Activated naive CD8-positive, alpha-beta T cell treated with anti-CD3 and anti-CD28 coated beads for 36 hours (primary cell): ENCODE data around the gene CCDC141. TPM values are rescaled to one million over a fixed set of nuclear protein-coding genes. Genes with fewer than 3 reads are reported as not detected.

Experiments used
- DNase-seq: peaks from one replicate; pipeline ENCODE4 v3.0.0; 2021
- H3K27ac Mint-ChIP-seq: one replicate; pipeline ENCODE4 v1.8.0; 2022; ENCODE audit warnings: mild to moderate bottlenecking, moderate library complexity, mixed read lengths
- H3K27me3 Mint-ChIP-seq: one replicate; pipeline ENCODE4 v1.8.0; 2022; ENCODE audit warnings: mild to moderate bottlenecking, mixed read lengths
- H3K36me3 Mint-ChIP-seq: one replicate; pipeline ENCODE4 v1.8.0; 2021; ENCODE audit warnings: mild to moderate bottlenecking, mixed read lengths
- H3K4me1 Mint-ChIP-seq: one replicate; pipeline ENCODE4 v1.8.0; 2021; ENCODE audit warnings: mixed read lengths
- H3K4me3 Mint-ChIP-seq: one replicate; pipeline ENCODE4 v1.8.0; 2022; ENCODE audit warnings: mild to moderate bottlenecking, moderate library complexity, mixed read lengths
- H3K9me3 Mint-ChIP-seq: one replicate; pipeline ENCODE4 v1.8.0; 2022; ENCODE audit warnings: mixed read lengths
- total RNA-seq, 2 experiments: library from RNA; stranded (reverse); gene quantifications; one replicate each; pipeline ENCODE4 v1.2.3, GENCODE V29; 2021

CCDC141 gene
- total RNA-seq, 2 experiments from 2014 or later, result 4.8 to 5.6 TPM

DNA sequence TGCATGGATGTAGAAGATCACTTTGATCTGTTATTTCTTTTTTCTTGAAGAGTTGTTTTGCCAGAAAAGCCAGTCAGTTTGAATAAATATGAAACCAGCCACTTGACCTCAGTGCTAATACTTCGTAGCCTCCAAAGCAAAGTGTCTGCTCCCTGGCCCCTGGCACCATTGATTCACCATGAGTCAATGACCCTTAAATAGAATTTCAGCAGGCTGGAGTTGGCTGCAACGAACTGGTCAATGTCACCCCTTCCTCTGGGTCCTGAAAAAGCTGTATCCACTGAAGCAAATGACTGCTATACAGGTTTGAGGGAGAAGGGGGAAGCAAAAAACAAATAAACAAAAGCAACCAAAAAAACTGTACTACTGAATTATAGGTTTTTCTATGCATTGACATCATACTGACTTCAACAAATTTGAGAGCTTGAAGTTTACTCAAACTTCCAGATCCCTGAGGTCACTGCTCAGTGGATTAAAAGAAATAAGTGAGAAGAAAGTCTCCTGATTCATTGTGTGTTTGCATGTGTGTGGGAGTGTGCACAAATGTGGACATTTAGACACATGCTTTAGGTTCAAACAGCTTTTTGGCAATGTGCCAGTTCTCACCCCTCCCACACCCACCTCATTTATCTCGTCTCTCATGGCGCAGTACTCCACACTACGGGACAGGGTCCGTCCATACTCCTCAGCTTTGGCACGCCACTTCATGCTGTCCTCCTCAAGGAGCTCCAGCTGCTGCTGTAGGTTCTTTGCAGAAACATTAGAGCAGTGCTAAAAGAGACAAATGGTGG, 184.6 kb downstream of the CCDC141 start:
- no peak overlapping the region for H3K27ac Mint-ChIP-seq
- H3K4me1 Mint-ChIP-seq, result no peaks in the 10 kb centered on the region
- peaks cover 4% of the 10 kb centered on the region for H3K36me3 Mint-ChIP-seq
- no peak overlapping the region for H3K4me3 Mint-ChIP-seq
- DNase-seq, result no peak
- H3K27me3 Mint-ChIP-seq, result no peaks in the 10 kb centered on the region
- H3K9me3 Mint-ChIP-seq, result no peaks in the 10 kb centered on the region

DNA sequence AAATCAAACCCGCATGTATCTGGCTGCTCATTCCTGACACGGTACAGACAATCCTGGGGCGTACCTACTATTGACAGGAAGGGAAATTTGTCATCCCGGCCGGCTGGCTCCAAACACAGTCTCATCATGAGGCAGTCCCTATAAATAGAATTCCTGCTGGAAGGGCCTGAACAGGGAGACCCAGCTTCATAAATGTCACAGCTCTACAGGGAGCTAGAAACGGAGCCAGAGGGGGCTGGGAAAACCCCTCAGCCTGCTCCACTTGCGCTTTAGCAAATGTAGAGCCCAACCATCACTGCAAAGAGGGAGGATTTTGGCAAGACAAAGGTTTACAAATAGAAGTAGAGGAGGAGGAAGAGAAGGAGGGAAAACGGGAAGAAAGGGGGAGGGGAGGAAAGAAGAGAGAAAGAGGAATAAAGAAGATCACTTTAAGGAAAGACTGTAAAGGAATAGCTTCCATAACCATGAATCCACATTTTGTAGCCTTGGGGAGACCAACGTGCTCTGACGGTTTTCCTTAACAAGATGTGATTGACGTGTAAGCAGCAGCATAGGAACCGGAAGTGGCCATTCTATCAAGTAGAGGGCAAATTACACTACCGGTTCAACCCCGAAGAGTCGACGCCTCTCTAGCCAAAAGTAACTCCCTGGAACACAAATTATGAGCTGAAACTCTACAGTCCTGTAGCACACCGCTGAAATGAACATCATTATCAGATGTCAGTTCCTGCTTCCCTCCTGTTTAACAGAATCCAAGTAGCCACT, 185.9 kb downstream of the CCDC141 start:
- H3K36me3 Mint-ChIP-seq, result peaks cover 4% of the 10 kb centered on the region
- H3K27ac Mint-ChIP-seq, result no peak overlapping the region
- no peaks in the 10 kb centered on the region for H3K9me3 Mint-ChIP-seq
- no peaks in the 10 kb centered on the region for H3K27me3 Mint-ChIP-seq
- no peak overlapping the region for H3K4me3 Mint-ChIP-seq
- no peak for DNase-seq
- H3K4me1 Mint-ChIP-seq, result no peaks in the 10 kb centered on the region

DNA sequence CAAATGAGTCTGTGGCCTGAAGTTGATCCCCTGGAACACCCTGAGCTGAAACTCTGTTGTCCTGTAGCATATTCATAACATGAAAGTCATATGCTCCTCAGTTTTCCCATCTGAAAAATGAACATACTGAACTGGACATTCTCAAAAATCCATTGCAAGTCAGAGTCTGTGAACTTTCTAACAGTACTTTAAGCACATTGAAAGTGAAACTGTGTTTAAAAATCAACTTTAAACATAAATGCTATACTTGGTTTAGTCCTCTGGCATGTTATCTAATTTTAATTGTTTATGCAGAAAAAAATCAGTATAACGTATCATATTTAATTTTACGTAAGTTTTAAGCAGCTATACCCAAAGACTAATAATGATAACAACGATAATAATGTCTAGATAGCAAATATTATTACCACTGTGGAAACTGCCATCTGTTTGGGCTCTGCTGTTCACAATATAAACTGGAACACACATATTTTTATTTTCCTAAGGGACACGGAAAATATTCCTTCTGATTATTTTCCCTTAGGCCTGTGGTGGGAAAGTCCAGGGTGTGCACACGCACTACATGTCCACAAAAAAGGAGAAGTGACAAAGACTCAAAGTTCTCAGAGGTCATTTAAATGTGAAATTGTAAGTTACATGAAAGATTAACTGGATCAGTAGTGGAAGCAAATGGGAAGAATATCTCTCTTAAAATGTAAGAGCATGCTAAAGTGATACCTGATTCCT, 186.6 kb downstream of the CCDC141 start:
- no peak overlapping the region for H3K27ac Mint-ChIP-seq
- no peak for DNase-seq
- H3K4me3 Mint-ChIP-seq, result no peak overlapping the region
- no peaks in the 10 kb centered on the region for H3K4me1 Mint-ChIP-seq
- no peaks in the 10 kb centered on the region for H3K9me3 Mint-ChIP-seq
- no peaks in the 10 kb centered on the region for H3K27me3 Mint-ChIP-seq
- peaks cover 4% of the 10 kb centered on the region for H3K36me3 Mint-ChIP-seq

DNA sequence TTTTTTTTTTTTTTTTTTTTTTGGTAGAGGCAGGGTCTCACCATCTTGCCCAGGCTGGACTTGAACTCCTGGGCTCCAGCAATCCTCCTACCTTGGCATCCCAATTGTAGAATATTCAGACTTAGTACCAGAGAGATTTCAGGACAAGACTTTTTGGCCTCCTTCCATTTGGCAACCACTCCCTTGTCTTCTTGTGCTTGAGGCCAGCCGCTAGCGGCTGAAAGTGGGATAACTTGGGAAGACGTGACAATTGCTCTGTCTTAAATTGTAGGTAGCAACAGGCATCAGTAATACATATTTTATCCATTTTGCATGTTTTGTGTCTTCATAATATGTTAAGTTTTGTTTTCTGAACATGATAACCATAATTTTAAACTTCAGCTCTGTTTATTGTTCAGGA, 189.4 kb downstream of the CCDC141 start:
- H3K9me3 Mint-ChIP-seq, result no peaks in the 10 kb centered on the region
- DNase-seq, result no peak
- H3K27ac Mint-ChIP-seq, result no peak overlapping the region
- H3K4me1 Mint-ChIP-seq, result no peaks in the 10 kb centered on the region
- no peaks in the 10 kb centered on the region for H3K27me3 Mint-ChIP-seq
- H3K4me3 Mint-ChIP-seq, result no peak overlapping the region
- peaks cover 2% of the 10 kb centered on the region for H3K36me3 Mint-ChIP-seq

DNA sequence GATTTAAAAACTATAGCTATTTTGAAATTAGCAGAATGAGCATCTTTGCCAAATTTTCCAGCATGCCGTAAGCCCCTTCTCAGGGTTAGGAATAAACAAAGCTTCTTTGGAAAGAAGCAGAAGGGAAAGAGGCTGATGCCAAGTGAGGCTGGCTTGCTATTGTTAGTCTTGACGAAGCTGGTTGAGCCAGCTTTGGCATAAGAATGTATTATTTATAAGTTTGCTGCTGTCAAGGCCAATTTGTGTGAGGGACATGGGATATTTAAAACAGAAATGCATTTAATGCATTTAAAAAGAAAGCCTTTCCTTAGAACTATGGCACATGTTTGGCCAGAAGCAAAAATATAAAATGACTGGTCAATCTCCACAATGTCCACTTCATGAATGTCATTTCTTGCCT, 190.2 kb downstream of the CCDC141 start:
- Mint-ChIP-seq H3K27me3 (no peaks in the 10 kb centered on the region), H3K4me3 (no peak overlapping the region), H3K4me1 (no peaks in the 10 kb centered on the region), H3K36me3 (peaks cover 2% of the 10 kb centered on the region), H3K9me3 (no peaks in the 10 kb centered on the region), H3K27ac (no peak overlapping the region)
- no peak for DNase-seq

DNA sequence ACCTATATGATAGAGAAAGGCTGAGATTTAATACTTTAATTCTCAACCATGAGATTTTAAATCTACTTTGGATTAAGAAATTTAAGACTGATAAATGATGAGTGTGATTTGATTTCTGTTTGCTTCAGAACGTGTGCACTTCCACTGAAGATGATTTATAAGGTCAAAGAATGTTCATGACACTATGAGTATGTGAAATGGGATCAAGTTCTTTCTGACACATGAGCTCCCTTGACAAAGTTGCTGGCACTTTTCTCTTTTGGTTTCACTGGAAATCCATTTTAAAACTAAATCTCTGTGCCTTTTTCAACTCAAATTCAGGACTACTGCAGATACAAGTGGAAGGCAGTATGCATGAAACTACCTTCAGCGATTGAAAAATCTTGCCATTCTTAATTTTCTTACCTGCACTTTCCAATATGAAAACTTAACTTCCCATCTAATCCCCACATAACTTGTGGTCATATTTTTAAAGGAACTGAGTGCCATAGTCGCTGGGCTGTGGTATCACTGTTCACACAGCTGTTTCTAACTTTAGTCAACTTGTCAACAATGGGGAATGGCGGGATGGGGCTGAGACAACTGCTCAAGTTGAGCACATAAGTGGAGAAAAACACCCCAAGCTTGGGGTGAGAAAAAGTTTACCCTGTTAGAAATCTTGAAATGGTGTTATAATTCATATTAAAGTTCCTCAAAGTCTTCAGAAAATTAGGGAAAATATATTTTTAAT, 190.9 kb downstream of the CCDC141 start:
- Mint-ChIP-seq H3K4me1 (no peaks in the 10 kb centered on the region), H3K27me3 (no peaks in the 10 kb centered on the region), H3K27ac (no peak overlapping the region), H3K36me3 (peaks cover 2% of the 10 kb centered on the region), H3K4me3 (no peak overlapping the region), H3K9me3 (no peaks in the 10 kb centered on the region)
- no peak for DNase-seq

DNA sequence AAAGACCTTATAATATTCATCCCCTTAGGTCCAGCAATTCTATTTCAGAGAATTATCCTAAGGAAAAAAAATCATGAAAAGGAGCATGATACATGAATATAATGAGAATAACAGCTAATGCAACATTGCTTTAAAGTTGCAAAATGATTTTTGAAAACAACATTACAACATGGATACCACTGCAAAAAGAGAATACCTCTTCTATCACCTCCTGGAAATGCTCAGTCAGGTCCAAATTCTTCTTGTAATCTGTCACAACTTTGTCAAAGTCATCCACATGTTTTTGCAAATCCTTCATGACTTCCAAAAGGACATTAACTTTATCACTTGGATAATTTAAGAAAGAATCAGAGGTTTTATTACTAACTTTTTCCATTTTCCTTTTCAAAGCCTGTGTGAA, 194.8 kb downstream of the CCDC141 start:
- Mint-ChIP-seq H3K27ac (no peak overlapping the region), H3K4me1 (no peaks in the 10 kb centered on the region), H3K27me3 (no peaks in the 10 kb centered on the region), H3K36me3 (peaks cover 2% of the 10 kb centered on the region), H3K4me3 (no peak overlapping the region), H3K9me3 (no peaks in the 10 kb centered on the region)
- DNase-seq, result no peak

DNA sequence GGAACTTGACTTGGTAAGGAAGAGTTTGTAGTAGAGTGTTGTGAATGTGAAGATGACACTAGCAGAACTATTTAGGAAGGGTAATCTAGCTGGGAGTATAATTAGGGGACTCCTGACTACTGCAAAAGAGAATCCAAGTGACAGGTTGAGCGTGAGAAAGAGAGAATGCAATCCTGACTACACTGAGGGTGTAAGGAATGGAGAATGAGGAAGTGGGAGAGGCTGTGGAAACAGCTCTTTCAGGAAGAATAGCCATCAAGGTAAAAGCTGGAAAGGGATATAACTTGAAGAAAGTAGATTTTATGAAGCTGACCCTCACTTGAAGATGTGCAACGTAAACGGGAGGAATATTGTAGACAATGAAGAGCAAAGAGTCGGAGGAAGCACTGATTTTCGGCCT, 201.6 kb downstream of the CCDC141 start:
- Mint-ChIP-seq H3K4me3 (no peak overlapping the region), H3K4me1 (no peaks in the 10 kb centered on the region), H3K27ac (no peak overlapping the region), H3K36me3 (peaks cover 11% of the 10 kb centered on the region), H3K9me3 (no peaks in the 10 kb centered on the region), H3K27me3 (no peaks in the 10 kb centered on the region)
- no peak for DNase-seq

DNA sequence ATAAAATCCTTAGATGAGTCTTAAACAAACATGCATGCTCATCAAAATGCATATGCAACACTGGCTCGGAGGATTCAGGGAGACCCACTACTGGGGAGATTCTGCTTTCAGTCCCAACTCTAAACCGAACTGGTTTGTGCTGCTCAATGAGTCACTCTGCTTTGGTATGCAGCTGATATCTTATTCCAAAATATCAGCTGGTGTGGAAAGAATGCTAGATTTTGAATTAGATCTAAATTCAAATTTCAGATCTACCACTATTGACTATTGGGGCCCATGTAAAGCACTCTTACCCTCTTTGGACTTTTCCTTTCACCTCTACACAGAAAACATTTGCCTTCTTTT, 203.5 kb downstream of the CCDC141 start:
- H3K4me1 Mint-ChIP-seq, result no peaks in the 10 kb centered on the region

DNA sequence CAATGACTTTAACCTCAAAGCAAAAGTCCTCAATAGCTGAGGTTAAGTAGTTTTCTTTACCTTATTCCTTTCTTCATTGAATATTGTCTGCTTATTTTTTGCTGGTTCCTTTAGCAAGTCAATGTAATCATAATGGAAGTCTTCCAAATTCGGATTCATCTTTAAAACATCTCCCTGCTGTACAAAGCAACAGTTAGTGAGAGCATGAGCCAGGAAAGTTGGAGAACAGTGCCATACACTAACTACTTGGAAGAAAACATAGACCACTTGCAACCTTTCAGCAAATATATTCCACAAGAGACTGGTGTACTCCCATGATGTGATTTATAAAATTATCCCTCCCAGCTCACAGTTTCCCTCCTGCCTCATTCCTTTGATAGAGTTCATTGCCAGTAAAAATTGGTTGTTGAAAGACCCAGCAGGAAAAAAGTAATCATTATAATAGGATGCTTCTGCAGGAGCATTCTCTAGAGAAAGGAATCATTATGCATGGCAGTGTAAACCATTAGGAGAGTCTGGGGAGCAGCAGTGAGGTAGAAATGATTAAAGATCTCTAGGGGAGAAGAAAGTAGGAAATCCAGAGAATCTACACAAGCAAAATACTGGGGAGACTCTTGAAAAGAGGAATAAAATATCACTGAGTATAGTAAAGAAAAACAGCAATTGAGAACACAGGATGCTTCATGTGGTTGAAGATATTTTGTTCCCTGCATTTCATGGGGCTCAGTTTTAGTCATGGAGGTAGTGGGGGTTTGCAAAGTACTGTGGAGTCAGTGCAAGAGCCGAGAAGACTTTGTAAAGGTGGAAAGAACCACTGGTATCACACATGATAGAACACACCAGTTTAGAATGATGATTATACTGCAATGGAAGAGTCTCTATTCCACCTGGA, 204.1 kb downstream of the CCDC141 start:
- H3K9me3 Mint-ChIP-seq, result no peaks in the 10 kb centered on the region
- H3K27ac Mint-ChIP-seq, result no peak overlapping the region

More for the DNA sequence above, 203.5 kb downstream of the CCDC141 start:
- Mint-ChIP-seq H3K27me3 (no peaks in the 10 kb centered on the region), H3K27ac (no peak overlapping the region), H3K9me3 (no peaks in the 10 kb centered on the region), H3K4me3 (no peak overlapping the region), H3K36me3 (peaks cover 9% of the 10 kb centered on the region)
- no peak for DNase-seq

DNA sequence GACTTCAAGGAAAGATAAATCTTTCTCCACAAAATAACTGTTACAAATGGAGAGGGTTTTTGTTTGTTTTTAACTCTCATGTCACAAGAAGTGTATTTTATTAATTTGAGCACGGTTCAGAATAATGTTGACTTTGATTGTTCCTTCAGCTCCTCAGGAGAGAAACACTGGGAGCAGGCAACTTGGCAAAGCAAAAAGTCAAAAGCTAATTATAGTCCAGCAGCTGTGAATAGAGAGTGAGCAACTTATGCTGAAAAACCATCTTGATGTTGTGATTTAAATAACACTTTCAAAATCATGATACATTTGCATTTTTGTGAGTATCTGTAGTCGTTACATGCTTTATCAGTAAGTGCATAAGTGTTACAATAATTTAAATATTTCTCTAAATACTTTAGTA, 205.2 kb downstream of the CCDC141 start:
- H3K4me3 Mint-ChIP-seq, result no peak overlapping the region
- no peaks in the 10 kb centered on the region for H3K4me1 Mint-ChIP-seq
- peaks cover 12% of the 10 kb centered on the region for H3K36me3 Mint-ChIP-seq
- DNase-seq, result no peak
- H3K27ac Mint-ChIP-seq, result no peak overlapping the region
- H3K9me3 Mint-ChIP-seq, result no peaks in the 10 kb centered on the region
- H3K27me3 Mint-ChIP-seq, result no peaks in the 10 kb centered on the region

More for the DNA sequence above, 204.1 kb downstream of the CCDC141 start:
- H3K36me3 Mint-ChIP-seq, result peaks cover 9% of the 10 kb centered on the region
- DNase-seq, result no peak
- H3K4me3 Mint-ChIP-seq, result no peak overlapping the region
- no peaks in the 10 kb centered on the region for H3K4me1 Mint-ChIP-seq
- H3K27me3 Mint-ChIP-seq, result no peaks in the 10 kb centered on the region

DNA sequence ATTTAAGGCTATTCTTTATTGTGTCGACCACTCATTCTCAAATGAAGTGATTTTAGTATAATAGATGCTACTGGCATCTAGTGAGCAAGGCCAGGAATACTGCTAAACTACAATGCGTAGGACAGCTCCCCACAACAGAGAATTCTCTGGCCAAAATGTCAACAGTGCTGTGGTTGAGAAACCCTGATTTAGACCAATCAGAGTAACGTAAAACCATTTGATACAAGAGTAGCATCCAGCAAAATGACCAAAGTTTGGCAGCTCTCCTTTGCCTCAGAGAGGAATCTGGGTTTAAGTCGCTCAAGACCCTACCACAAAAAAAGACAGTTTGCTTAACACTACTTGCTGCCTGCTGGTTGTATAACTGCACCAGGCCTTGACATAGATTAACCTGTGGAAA, 205.7 kb downstream of the CCDC141 start:
- Mint-ChIP-seq H3K4me1 (no peaks in the 10 kb centered on the region), H3K27ac (no peak overlapping the region), H3K4me3 (no peak overlapping the region), H3K36me3 (peaks cover 13% of the 10 kb centered on the region), H3K9me3 (no peaks in the 10 kb centered on the region), H3K27me3 (no peaks in the 10 kb centered on the region)
- DNase-seq, result no peak

DNA sequence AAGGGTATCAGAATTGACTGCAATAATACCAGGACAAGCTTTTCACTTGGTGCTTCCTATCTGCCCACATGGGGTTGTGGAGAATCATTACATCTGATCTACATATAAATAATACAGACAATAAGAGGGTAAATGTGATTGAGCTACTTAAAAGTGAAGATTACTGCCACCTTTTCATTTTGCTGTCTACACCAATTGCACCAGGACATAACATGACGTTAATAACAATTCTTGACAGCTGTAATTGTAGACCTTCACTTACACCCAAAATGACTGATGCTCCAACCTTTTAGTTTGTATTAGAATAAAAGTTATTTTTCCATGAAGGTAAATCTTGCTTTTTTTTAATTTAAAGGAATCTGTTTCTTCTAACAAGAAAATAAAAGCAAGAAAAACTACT, 206.2 kb downstream of the CCDC141 start:
- DNase-seq, result no peak
- H3K4me3 Mint-ChIP-seq, result no peak overlapping the region
- H3K27ac Mint-ChIP-seq, result no peak overlapping the region
- H3K9me3 Mint-ChIP-seq, result no peaks in the 10 kb centered on the region
- H3K4me1 Mint-ChIP-seq, result no peaks in the 10 kb centered on the region
- H3K27me3 Mint-ChIP-seq, result no peaks in the 10 kb centered on the region
- H3K36me3 Mint-ChIP-seq, result peaks cover 13% of the 10 kb centered on the region

DNA sequence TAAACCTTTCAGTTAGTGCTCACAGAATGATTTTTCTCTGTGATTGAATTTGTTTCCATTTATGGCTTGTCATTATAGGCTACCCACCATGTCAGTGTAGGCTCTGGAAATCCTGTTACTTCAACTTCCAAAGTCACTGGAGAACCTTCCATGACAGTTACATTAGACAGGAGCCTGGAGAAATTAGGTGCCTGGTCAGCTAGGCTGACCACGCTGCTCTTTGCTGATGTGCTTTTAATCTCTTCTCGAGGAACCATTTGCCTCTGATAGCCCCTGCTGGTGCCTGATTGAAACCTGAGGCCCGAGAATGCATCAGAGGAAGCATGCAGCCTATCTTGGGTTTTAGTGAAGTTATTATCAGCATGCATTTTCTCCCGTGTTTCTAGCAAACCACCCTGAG, 213.1 kb downstream of the CCDC141 start:
- H3K36me3 Mint-ChIP-seq, result peaks cover 8% of the 10 kb centered on the region
- H3K4me3 Mint-ChIP-seq, result no peak overlapping the region
- H3K9me3 Mint-ChIP-seq, result no peaks in the 10 kb centered on the region
- H3K4me1 Mint-ChIP-seq, result no peaks in the 10 kb centered on the region
- no peak overlapping the region for H3K27ac Mint-ChIP-seq
- DNase-seq, result no peak
- no peaks in the 10 kb centered on the region for H3K27me3 Mint-ChIP-seq
